Myocyte (in vitro differentiated cells): ENCODE data around the gene LMX1B. TPM values are rescaled to one million over a fixed set of nuclear protein-coding genes. Genes with fewer than 3 reads are reported as not detected.

ENCODE experiments used
- DNase-seq: peaks from one replicate; pipeline ENCODE4 v3.0.0-alpha.2; 2012; ENCODE audit warnings: low read depth
- total RNA-seq: library from RNA; depleted of rRNA; stranded (reverse); fragments of >200 nt; gene quantifications from 2 replicates; pipeline ENCODE4 v1.2.3, GENCODE V29; 2014

LMX1B gene
- total RNA-seq, 1 donor from 2014 or later = not detected

- DNase-seq = no peak
Measured at GRCh38 chr9:126735482-126735881, 121.8 kb downstream of the LMX1B start.

GRCh38 chr9:126738553-126738952 lies 124.8 kb downstream of the LMX1B start:
- DNase-seq = no peak

DNA sequence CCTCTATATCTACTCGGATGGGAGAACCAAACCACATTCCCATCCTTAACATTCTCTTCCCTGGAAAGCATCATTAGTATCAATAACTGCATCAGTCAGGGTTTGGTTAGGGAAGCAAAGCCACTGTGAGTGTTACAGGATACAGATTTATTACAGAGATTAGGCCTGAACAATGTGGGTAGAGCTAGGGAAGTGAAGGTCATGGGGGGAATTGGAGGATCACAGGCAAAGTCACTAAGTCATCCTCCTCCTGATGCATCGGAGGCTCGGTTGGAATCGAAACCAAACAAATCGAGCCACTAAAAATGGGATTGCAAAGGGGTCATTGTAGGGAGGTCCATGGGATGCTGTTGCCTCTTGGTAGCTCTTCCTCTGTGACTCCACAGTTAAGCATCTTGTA lies 129.3 kb downstream of the LMX1B start:
- DNase-seq = no peak

DNA sequence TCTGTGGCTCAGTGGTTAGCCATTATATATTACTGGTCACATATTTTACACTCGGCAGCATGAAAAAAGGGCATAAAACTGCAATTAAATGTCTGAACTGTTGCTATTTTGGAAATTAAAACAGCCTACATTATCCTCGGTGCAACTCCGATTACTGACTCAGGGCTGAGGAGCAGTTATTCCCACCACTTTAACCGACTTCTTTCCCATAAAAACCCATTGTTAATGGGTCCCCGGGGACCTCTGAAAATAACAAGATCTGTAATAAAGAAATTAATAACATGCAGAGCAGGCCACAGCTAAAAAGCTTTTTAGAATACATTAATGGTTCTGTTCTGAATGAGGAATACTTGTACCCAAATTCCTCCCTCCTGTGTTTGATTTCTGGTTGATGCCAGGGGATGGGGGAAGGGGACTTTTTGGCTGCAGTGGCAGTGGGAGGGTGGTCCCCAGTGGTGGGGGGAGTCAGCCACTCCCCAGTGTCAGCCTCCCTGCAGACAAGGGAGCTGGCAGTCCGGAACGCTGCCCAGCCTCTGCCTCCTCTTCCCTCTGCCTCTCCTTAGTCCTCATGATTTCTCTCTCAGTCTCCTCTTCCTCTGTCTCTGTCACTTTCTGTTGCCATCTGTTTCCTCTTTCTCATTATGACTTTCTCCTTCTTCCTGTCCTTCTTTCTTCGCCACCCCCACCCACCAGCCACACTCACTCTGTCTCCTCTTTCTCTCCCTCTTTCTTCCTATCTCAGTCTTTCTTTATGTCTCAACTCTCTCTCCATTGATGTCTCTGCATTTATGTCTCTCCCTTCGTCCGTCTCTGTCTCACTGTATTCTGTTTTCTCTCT lies 132.1 kb downstream of the LMX1B start:
- no peak for DNase-seq

Other genes with a start within 250 kb of the LMX1B start
- gene ZBTB43, start 191.1 kb downstream of the LMX1B start, total RNA-seq = 40.8 and 42.7 TPM in 2 replicates
- 5.9 and 6.1 TPM in 2 replicates for gene ZBTB34, start 246.7 kb downstream of the LMX1B start, total RNA-seq